ENCODE results near the gene KLHL20.
"Not testable (repeated sequence)": the region's sequence is repeated elsewhere in the genome, so short reads cannot be mapped to it uniquely, and the experiment has no call there.

Gene KLHL20

GRCh38 chr1:173775578-173776226 lies 60.9 kb downstream of the KLHL20 start:
- H3K4me3 ChIP-seq (ENCODE audit: low read depth, low read length), result no peak overlapping the region
- no peak for TF ChIP-seq CTCF (IDR thresholded peaks at IDR 0.05; ENCODE audit: insufficient read depth, low read depth, low read length, missing control alignments)
- DNase-seq (ENCODE audit: low read depth), result no peak

- no peak overlapping the region for H3K4me3 ChIP-seq (ENCODE audit: low read depth, low read length)
- no peak for TF ChIP-seq CTCF (IDR thresholded peaks at IDR 0.05; ENCODE audit: insufficient read depth, low read depth, low read length, missing control alignments)
- no peak for DNase-seq (ENCODE audit: low read depth)
These were observed 65.2 kb downstream of the KLHL20 start for GRCh38 chr1:173779936-173780335.

GRCh38 chr1:173784997-173785396 lies 70.2 kb downstream of the KLHL20 start:
- no peak for TF ChIP-seq CTCF (IDR thresholded peaks at IDR 0.05; ENCODE audit: insufficient read depth, low read depth, low read length, missing control alignments)
- no peak for DNase-seq (ENCODE audit: low read depth)
- no peak overlapping the region for H3K4me3 ChIP-seq (ENCODE audit: low read depth, low read length)

- no peak for DNase-seq (ENCODE audit: low read depth)
- no peak overlapping the region for H3K4me3 ChIP-seq (ENCODE audit: low read depth, low read length)
- TF ChIP-seq CTCF (IDR thresholded peaks at IDR 0.05; ENCODE audit: insufficient read depth, low read depth, low read length, missing control alignments), result no peak
These were observed 75.1 kb downstream of the KLHL20 start for GRCh38 chr1:173789841-173790240.

- no peak for DNase-seq (ENCODE audit: low read depth)
- TF ChIP-seq CTCF (IDR thresholded peaks at IDR 0.05; ENCODE audit: insufficient read depth, low read depth, low read length, missing control alignments), result no peak
These were observed 83.3 kb downstream of the KLHL20 start for GRCh38 chr1:173798078-173798477.

GRCh38 chr1:173799995-173800394 lies 85.2 kb downstream of the KLHL20 start:
- DNase-seq (ENCODE audit: low read depth); H3K4me3 ChIP-seq (ENCODE audit: low read depth, low read length): not testable (repeated sequence)

More at GRCh38 chr1:173798078-173798477, 83.3 kb downstream of the KLHL20 start:
- no peak overlapping the region for H3K4me3 ChIP-seq (ENCODE audit: low read depth, low read length)

GRCh38 chr1:173802961-173803360 lies 88.2 kb downstream of the KLHL20 start:
- no peak for TF ChIP-seq CTCF (IDR thresholded peaks at IDR 0.05; ENCODE audit: insufficient read depth, low read depth, low read length, missing control alignments)
- DNase-seq (ENCODE audit: low read depth), result no peak
- no peak overlapping the region for H3K4me3 ChIP-seq (ENCODE audit: low read depth, low read length)

GRCh38 chr1:173813654-173814053 lies 98.9 kb downstream of the KLHL20 start:
- H3K4me3 ChIP-seq (ENCODE audit: low read depth, low read length); DNase-seq (ENCODE audit: low read depth): not testable (repeated sequence)
